Osteocyte (in vitro differentiated cells): ENCODE data around the gene OSBP2. TPM values are rescaled to one million over a fixed set of nuclear protein-coding genes. Genes with fewer than 3 reads are reported as not detected.

ENCODE experiments used
- DNase-seq: peaks from one replicate; pipeline ENCODE4 v3.0.0; 2021; ENCODE audit warnings: mixed read lengths; ENCODE audit not compliant: unreplicated experiment; ENCODE audit errors: extremely low spot score
- H3K27ac Mint-ChIP-seq: one replicate; pipeline ENCODE4 v1.8.0; 2021; ENCODE audit warnings: mild to moderate bottlenecking, mixed read lengths; ENCODE audit not compliant: unreplicated experiment
- H3K27me3 Mint-ChIP-seq: one replicate; pipeline ENCODE4 v1.8.0; 2021; ENCODE audit warnings: mixed read lengths; ENCODE audit not compliant: unreplicated experiment
- H3K36me3 Mint-ChIP-seq: one replicate; pipeline ENCODE4 v1.8.0; 2021; ENCODE audit warnings: mixed read lengths; ENCODE audit not compliant: unreplicated experiment
- H3K4me1 Mint-ChIP-seq: one replicate; pipeline ENCODE4 v1.8.0; 2021; ENCODE audit warnings: mixed read lengths; ENCODE audit not compliant: unreplicated experiment
- H3K4me3 Mint-ChIP-seq: one replicate; pipeline ENCODE4 v1.8.0; 2021; ENCODE audit warnings: mild to moderate bottlenecking, moderate library complexity, mixed read lengths; ENCODE audit not compliant: unreplicated experiment
- H3K9me3 Mint-ChIP-seq: one replicate; pipeline ENCODE4 v1.8.0; 2021; ENCODE audit warnings: mixed read lengths; ENCODE audit not compliant: unreplicated experiment
- total RNA-seq: library from RNA; stranded (reverse); gene quantifications from 2 replicates; pipeline ENCODE4 v1.2.1, GENCODE V29; 2021
- TF ChIP-seq, protein P1 (sequence below): fragments of 200-600 bp; sonication (generic); IDR thresholded peaks from 2 replicates; pipeline ENCODE4 v1.5.0; 2021; ENCODE audit warnings: antibody characterized with exemption, mild to moderate bottlenecking, moderate library complexity

Gene OSBP2
- total RNA-seq, 1 donor from 2014 or later: 3.8 TPM

DNA sequence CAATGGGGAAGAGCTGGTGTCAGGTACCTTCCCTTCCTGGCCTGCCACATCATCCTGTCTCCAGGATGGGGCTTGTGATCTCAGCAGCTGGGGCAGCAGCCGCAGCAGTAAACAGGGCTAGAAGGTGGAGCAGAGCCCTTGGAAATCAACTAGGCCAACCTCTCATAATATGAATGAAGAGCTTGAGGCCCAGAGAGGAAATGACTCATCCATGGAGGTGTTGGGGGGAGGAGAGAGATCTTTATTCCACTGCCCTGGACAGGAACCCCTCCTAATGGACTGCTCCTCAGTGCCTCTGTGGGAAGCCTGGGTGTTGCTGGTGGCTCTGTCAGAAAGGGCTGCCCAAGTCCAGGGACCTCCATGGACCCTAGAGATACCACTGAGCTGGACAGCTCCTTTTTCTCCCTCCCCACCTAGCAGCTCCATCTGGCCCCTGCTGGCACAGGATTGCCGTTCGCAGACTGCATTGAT lies 111.8 kb downstream of the OSBP2 start:
- Mint-ChIP-seq H3K27ac (no peak overlapping the region), H3K36me3 (no peaks in the 10 kb centered on the region), H3K4me3 (no peak overlapping the region), H3K4me1 (peaks cover 10% of the 10 kb centered on the region), H3K9me3 (no peaks in the 10 kb centered on the region), H3K27me3 (peaks cover 15% of the 10 kb centered on the region)
- TF ChIP-seq, protein P1, sequence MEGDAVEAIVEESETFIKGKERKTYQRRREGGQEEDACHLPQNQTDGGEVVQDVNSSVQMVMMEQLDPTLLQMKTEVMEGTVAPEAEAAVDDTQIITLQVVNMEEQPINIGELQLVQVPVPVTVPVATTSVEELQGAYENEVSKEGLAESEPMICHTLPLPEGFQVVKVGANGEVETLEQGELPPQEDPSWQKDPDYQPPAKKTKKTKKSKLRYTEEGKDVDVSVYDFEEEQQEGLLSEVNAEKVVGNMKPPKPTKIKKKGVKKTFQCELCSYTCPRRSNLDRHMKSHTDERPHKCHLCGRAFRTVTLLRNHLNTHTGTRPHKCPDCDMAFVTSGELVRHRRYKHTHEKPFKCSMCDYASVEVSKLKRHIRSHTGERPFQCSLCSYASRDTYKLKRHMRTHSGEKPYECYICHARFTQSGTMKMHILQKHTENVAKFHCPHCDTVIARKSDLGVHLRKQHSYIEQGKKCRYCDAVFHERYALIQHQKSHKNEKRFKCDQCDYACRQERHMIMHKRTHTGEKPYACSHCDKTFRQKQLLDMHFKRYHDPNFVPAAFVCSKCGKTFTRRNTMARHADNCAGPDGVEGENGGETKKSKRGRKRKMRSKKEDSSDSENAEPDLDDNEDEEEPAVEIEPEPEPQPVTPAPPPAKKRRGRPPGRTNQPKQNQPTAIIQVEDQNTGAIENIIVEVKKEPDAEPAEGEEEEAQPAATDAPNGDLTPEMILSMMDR: no peak
- DNase-seq: no peak

DNA sequence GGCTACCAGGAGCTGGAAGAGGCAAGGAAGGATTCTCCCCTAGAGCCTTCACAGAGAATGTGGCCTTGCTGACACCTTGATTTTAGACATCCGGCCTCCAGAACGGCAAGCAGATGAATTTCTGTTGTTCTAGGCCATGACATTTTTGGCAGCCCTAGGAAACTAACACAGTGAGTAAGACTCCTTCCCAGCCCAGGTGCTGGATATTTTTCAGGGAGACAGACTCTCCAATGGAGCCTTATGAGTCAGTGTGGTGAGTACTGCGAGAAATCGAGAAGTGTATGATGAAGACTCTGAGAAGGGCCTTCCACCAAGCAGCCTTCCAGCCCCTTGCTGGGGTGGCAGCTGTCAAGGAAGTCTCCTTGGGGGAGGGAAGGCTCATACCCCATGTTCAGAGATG lies 114.4 kb downstream of the OSBP2 start:
- Mint-ChIP-seq H3K27ac (no peak overlapping the region), H3K4me1 (no peaks in the 10 kb centered on the region), H3K4me3 (no peak overlapping the region), H3K36me3 (no peaks in the 10 kb centered on the region), H3K9me3 (no peaks in the 10 kb centered on the region), H3K27me3 (peaks cover 14% of the 10 kb centered on the region)
- TF ChIP-seq, protein P1: no peak
- DNase-seq: no peak

DNA sequence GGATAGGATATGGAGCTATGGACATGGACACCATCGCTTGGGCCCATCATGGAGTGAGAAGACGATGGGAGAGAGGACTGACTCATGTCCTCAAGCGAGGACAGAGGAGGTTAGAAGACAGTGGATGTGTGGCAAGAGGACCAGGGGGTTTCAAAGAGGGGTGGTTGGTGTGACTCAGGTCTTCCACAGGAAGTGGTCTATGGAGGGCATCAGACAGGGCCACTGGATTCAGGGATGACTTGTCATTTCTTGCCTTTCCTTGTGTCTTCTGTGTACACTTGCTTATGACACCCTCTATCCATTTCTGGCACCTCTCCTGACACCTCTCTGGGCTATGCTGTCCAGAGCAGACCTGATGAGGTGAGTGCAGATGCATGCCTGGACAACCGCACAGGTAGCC lies 115.4 kb downstream of the OSBP2 start:
- no peak for DNase-seq
- Mint-ChIP-seq H3K36me3 (no peaks in the 10 kb centered on the region), H3K4me3 (no peak overlapping the region), H3K4me1 (no peaks in the 10 kb centered on the region), H3K27me3 (peaks cover 8% of the 10 kb centered on the region), H3K27ac (no peak overlapping the region), H3K9me3 (no peaks in the 10 kb centered on the region)
- TF ChIP-seq, protein P1: no peak

DNA sequence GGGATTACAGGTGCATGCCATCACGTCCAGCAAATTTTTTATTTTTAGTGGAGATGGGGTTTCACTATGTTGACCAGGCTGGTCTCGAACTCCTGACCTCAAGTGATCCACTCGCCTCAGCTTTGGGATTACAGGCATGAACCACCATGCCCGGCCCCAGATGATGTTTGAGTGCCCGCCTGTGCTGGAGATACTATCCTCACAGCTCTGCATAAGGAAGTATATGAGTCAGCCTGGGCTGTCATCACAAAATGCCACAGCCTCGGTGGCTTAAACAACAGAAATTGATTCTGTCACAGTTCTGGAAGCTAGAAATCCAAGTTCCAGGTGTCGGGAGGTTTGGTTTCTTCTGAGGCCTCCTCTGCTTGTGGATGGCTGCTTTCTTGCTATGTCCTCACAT lies 119.3 kb downstream of the OSBP2 start:
- Mint-ChIP-seq H3K4me1 (no peaks in the 10 kb centered on the region), H3K9me3 (no peaks in the 10 kb centered on the region), H3K27me3 (peaks cover 8% of the 10 kb centered on the region), H3K27ac (no peak overlapping the region), H3K36me3 (no peaks in the 10 kb centered on the region), H3K4me3 (no peak overlapping the region)
- no peak for DNase-seq
- TF ChIP-seq, protein P1: no peak

DNA sequence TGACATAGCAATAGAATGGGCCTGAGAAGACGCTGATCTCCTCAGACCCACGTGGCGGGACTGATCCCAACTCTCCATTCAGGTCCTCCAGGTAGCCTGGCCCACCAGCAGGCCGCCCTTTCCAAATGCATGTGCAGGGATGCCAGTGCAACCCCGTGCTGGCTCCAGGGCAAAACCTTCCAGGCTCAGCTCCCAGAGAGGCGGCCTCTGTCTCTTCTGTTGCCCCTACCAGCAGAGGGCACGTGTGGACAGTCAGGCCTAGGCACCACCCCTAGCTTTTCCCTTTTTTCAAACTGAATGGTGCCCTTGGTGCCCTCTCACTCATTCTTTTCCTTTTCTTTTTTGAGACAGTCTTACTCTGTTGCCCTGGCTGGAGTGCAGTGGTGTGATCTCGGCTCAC lies 121.7 kb downstream of the OSBP2 start:
- no peak overlapping the region for H3K4me3 Mint-ChIP-seq
- TF ChIP-seq, protein P1: no peak
- peaks cover 20% of the 10 kb centered on the region for H3K27me3 Mint-ChIP-seq
- no peak overlapping the region for H3K27ac Mint-ChIP-seq
- peaks cover 2% of the 10 kb centered on the region for H3K36me3 Mint-ChIP-seq
- DNase-seq: no peak
- H3K9me3 Mint-ChIP-seq: no peaks in the 10 kb centered on the region
- no peaks in the 10 kb centered on the region for H3K4me1 Mint-ChIP-seq
